Thyroid gland (tissue), 4 donors: ENCODE measurements around the gene KCNQ1. TPM values are rescaled to one million over a fixed set of nuclear protein-coding genes. Genes with fewer than 3 reads are reported as not detected.

Source experiments
- DNase-seq, 2 donors: peaks; one replicate each; pipeline ENCODE4 v3.0.0-alpha.2; 2019
- H3K27ac ChIP-seq, 3 donors: fragments of 200-600 bp; sonication (generic); 1 replicate in 2 of 3; 2 replicates in 1 of 3; pipeline ENCODE4 v1.5.1; 2016 to 2019; ENCODE audit warnings: mild to moderate bottlenecking in 1 of 3, moderate library complexity in 1 of 3
- H3K27me3 ChIP-seq: fragments of 200-600 bp; sonication (generic); one replicate; pipeline ENCODE4 v1.5.1; 2019
- H3K36me3 ChIP-seq, 2 donors: fragments of 200-600 bp; sonication (generic); one replicate each; pipeline ENCODE4 v1.5.1; 2016 to 2019
- H3K4me1 ChIP-seq, 2 donors: fragments of 200-600 bp; sonication (generic); one replicate each; pipeline ENCODE4 v1.5.1; 2017 to 2019
- H3K4me3 ChIP-seq, 3 donors: fragments of 200-600 bp; sonication (generic); replicated peaks in 1 of 3; 1 replicate in 2 of 3; 2 replicates in 1 of 3; pipeline ENCODE4 v1.5.1; 2016; ENCODE audit warnings: mild to moderate bottlenecking in 1 of 3
- H3K9me3 ChIP-seq: fragments of 200-600 bp; sonication (generic); one replicate; pipeline ENCODE4 v1.5.1; 2017
- CTCF ChIP-seq, 6 experiments: fragments of 200-600 bp in 3 of 6; fragments of 450-650 bp in 3 of 6; sonication (generic) in 3 of 6; IDR thresholded peaks; one replicate each; pipeline ENCODE4 v1.5.1; 2016 to 2019; ENCODE audit warnings: antibody characterized with exemption in 6 of 6, mild to moderate bottlenecking in 2 of 6, inconsistent platforms in 1 of 6, moderate library complexity in 1 of 6
- POLR2A ChIP-seq, 2 donors: fragments of 450-650 bp; IDR thresholded peaks; one replicate each; pipeline ENCODE4 v1.6.1; 2017; ENCODE audit warnings: antibody characterized with exemption in 2 of 2, mild to moderate bottlenecking in 2 of 2, moderate library complexity in 1 of 2
- WGBS, 2 donors: methylation state at CpG; one replicate each; pipeline ENCODE4 v1.1.5; 2017; 5-methylcytosine and 5-hydroxymethylcytosine counted together
- intact Hi-C: fragments of 100-400 bp; cut with DNase I; formaldehyde crosslinking; loops from one replicate; pipeline ENCODE4 v1.15.1; 2023
- total RNA-seq, 4 donors: library from RNA; depleted of rRNA; stranded (reverse); fragments of >200 nt; gene quantifications; one replicate each; pipeline ENCODE4 v1.2.3, GENCODE V29; 2016

Gene KCNQ1
- total RNA-seq, 4 donors from 2014 or later = 51.3 to 103 (median 97.8) TPM

GRCh38 chr11:2433106-2433925, 11.5 kb upstream of the KCNQ1 start:
- no peaks in the 10 kb centered on the region for H3K9me3 ChIP-seq
- WGBS, 2 donors = 89 to 93% methylated on average over 16 to 21 of the region's 22 CpGs
- H3K4me3 ChIP-seq = no peak overlapping the region
- no peaks in the 10 kb centered on the region for H3K4me1 ChIP-seq
- H3K27ac ChIP-seq = no peak overlapping the region
- no peaks in the 10 kb centered on the region for H3K36me3 ChIP-seq
- no peak for DNase-seq
- TF ChIP-seq CTCF (IDR thresholded peaks at IDR 0.05) (no peak), POLR2A (IDR thresholded peaks at IDR 0.05) (no peak)
- intact Hi-C loops = no loop called here
- no peaks in the 10 kb centered on the region for H3K27me3 ChIP-seq

- Histone ChIP-seq H3K9me3 (no peaks in the 10 kb centered on the region), H3K36me3 (no peaks in the 10 kb centered on the region), H3K27ac (no peak overlapping the region), H3K27me3 (no peaks in the 10 kb centered on the region), H3K4me1 (no peaks in the 10 kb centered on the region), H3K4me3 (no peak overlapping the region)
- WGBS, 2 donors = 92 to 95% methylated on average over 8 of the region's 8 CpGs
- TF ChIP-seq CTCF (IDR thresholded peaks at IDR 0.05) (no peak), POLR2A (IDR thresholded peaks at IDR 0.05) (no peak)
- intact Hi-C loops = no loop called here
- DNase-seq = no peak
Observed at GRCh38 chr11:2434008-2434407, 10.8 kb upstream of the KCNQ1 start.

GRCh38 chr11:2434506-2435255, 10.1 kb upstream of the KCNQ1 start:
- H3K9me3 ChIP-seq = no peaks in the 10 kb centered on the region
- H3K4me3 ChIP-seq = no peak overlapping the region
- no peak for DNase-seq
- H3K4me1 ChIP-seq = no peaks in the 10 kb centered on the region
- H3K36me3 ChIP-seq = no peaks in the 10 kb centered on the region
- H3K27ac ChIP-seq = no peak overlapping the region
- WGBS, 2 donors = 90 to 93% methylated on average over 11 of the region's 11 CpGs
- TF ChIP-seq POLR2A (IDR thresholded peaks at IDR 0.05) = no peak
- TF ChIP-seq CTCF (IDR thresholded peaks at IDR 0.05) = no peak
- no peaks in the 10 kb centered on the region for H3K27me3 ChIP-seq
- intact Hi-C loops = no loop called here

- H3K4me1 ChIP-seq = no peaks in the 10 kb centered on the region
- TF ChIP-seq POLR2A (IDR thresholded peaks at IDR 0.05) = no peak
- no peak for TF ChIP-seq CTCF (IDR thresholded peaks at IDR 0.05)
- no peak overlapping the region for H3K27ac ChIP-seq
- no peaks in the 10 kb centered on the region for H3K27me3 ChIP-seq
- intact Hi-C loops = no loop called here
- 90 to 95% methylated on average over 12 of the region's 12 CpGs for WGBS, 2 donors
- no peaks in the 10 kb centered on the region for H3K9me3 ChIP-seq
- no peak for DNase-seq
- no peak overlapping the region for H3K4me3 ChIP-seq
- no peaks in the 10 kb centered on the region for H3K36me3 ChIP-seq
Observed at GRCh38 chr11:2435288-2436012, 9.4 kb upstream of the KCNQ1 start.
